OCI-LY1 (cell line): ENCODE measurements around the gene NR2F1.

ENCODE experiments used
- H2AFZ ChIP-seq: fragments of 200-600 bp; sonication (generic), shearing (Covaris generic); 2 replicates; pipeline ENCODE4 v1.6.0; 2014; ENCODE audit warnings: antibody characterized with exemption, mild to moderate bottlenecking, low read length
- H3F3A ChIP-seq: fragments of 200-600 bp; sonication (generic), shearing (Covaris generic); 2 replicates; pipeline ENCODE4 v1.6.0; 2014; ENCODE audit warnings: mild to moderate bottlenecking, antibody characterized with exemption, low read length, moderate library complexity; ENCODE audit not compliant: insufficient read depth
- H3K27ac ChIP-seq: fragments of 200-600 bp; sonication (generic); 2 replicates; pipeline ENCODE4 v1.5.1; 2014; ENCODE audit warnings: low read length, mixed run types, mild to moderate bottlenecking, low read depth; ENCODE audit not compliant: poor library complexity, severe bottlenecking
- H3K27me3 ChIP-seq: fragments of 200-600 bp; sonication (generic); 2 replicates; pipeline ENCODE4 v1.6.0; 2014; ENCODE audit warnings: antibody characterized with exemption, mild to moderate bottlenecking, low read length, moderate library complexity; ENCODE audit not compliant: insufficient read depth
- H3K36me3 ChIP-seq: fragments of 200-600 bp; sonication (generic); 2 replicates; pipeline ENCODE4 v1.6.1; 2014; ENCODE audit warnings: mild to moderate bottlenecking, antibody characterized with exemption, low read length, moderate library complexity, mixed read lengths; ENCODE audit not compliant: insufficient read depth
- H3K4me1 ChIP-seq: fragments of 200-600 bp; sonication (generic); 2 replicates; pipeline ENCODE4 v1.5.1; 2014; ENCODE audit warnings: mild to moderate bottlenecking, low read length, moderate library complexity; ENCODE audit not compliant: insufficient read depth, severe bottlenecking
- H3K4me2 ChIP-seq: fragments of 200-600 bp; sonication (generic), shearing (Covaris generic); 2 replicates; pipeline ENCODE4 v1.6.1; 2014; ENCODE audit warnings: low read length
- H3K4me3 ChIP-seq: fragments of 200-600 bp; sonication (generic); 2 replicates; pipeline ENCODE4 v1.5.1; 2014; ENCODE audit warnings: low read length, low read depth, mild to moderate bottlenecking, mixed read lengths; ENCODE audit not compliant: poor library complexity, severe bottlenecking
- H3K79me2 ChIP-seq: fragments of 200-600 bp; shearing (Covaris generic); 2 replicates; pipeline ENCODE4 v1.6.1; 2016; ENCODE audit warnings: mixed run types, low read length, mixed read lengths; ENCODE audit not compliant: insufficient read depth
- H3K9ac ChIP-seq: fragments of 200-600 bp; sonication (generic), shearing (Covaris generic); 2 replicates; pipeline ENCODE4 v1.6.1; 2014; ENCODE audit warnings: mild to moderate bottlenecking, low read length, mixed read lengths
- H3K9me2 ChIP-seq: fragments of 200-600 bp; sonication (generic), shearing (Covaris generic); 2 replicates; pipeline ENCODE4 v1.6.1; 2014; ENCODE audit warnings: low read depth, mild to moderate bottlenecking, low read length, mixed read lengths
- H3K9me3 ChIP-seq: fragments of 200-600 bp; shearing (Covaris generic); 2 replicates; pipeline ENCODE4 v1.6.1; 2014; ENCODE audit warnings: low read length, mixed read lengths
- H4K20me1 ChIP-seq: fragments of 200-600 bp; sonication (generic), shearing (Covaris generic); 2 replicates; pipeline ENCODE4 v1.6.0; 2016; ENCODE audit warnings: mild to moderate bottlenecking, low read length; ENCODE audit not compliant: insufficient read depth
- EZH2 ChIP-seq: fragments of 200-600 bp; sonication (generic), shearing (Covaris generic); IDR thresholded peaks from 2 replicates; pipeline ENCODE4 v1.8.0; 2017; ENCODE audit warnings: borderline replicate concordance, mixed run types, mild to moderate bottlenecking, antibody characterized with exemption, low read length, moderate library complexity, mixed read lengths
- TF ChIP-seq, protein P1 (sequence below): fragments of 200-600 bp; sonication (generic), shearing (Covaris generic); IDR thresholded peaks from 2 replicates; pipeline ENCODE4 v1.5.1; 2017; ENCODE audit warnings: mild to moderate bottlenecking, antibody characterized with exemption, low read length, moderate library complexity, mixed read lengths

NR2F1 gene

GRCh38 chr5:93574491-93575305, 8.3 kb upstream of the NR2F1 start:
- Histone ChIP-seq H3K27ac (no peak overlapping the region), H3K4me1 (no peaks in the 10 kb centered on the region), H3K4me2 (no peak overlapping the region), H3F3A (no peaks in the 10 kb centered on the region), H3K9me3 (no peaks in the 10 kb centered on the region), H4K20me1 (no peaks in the 10 kb centered on the region), H3K4me3 (no peak overlapping the region), H3K79me2 (no peaks in the 10 kb centered on the region), H2AFZ (no peak overlapping the region), H3K27me3 (no peaks in the 10 kb centered on the region), H3K9me2 (no peaks in the 10 kb centered on the region), H3K36me3 (no peaks in the 10 kb centered on the region), H3K9ac (no peak overlapping the region)
- TF ChIP-seq EZH2: no peak
- TF ChIP-seq, protein P1, sequence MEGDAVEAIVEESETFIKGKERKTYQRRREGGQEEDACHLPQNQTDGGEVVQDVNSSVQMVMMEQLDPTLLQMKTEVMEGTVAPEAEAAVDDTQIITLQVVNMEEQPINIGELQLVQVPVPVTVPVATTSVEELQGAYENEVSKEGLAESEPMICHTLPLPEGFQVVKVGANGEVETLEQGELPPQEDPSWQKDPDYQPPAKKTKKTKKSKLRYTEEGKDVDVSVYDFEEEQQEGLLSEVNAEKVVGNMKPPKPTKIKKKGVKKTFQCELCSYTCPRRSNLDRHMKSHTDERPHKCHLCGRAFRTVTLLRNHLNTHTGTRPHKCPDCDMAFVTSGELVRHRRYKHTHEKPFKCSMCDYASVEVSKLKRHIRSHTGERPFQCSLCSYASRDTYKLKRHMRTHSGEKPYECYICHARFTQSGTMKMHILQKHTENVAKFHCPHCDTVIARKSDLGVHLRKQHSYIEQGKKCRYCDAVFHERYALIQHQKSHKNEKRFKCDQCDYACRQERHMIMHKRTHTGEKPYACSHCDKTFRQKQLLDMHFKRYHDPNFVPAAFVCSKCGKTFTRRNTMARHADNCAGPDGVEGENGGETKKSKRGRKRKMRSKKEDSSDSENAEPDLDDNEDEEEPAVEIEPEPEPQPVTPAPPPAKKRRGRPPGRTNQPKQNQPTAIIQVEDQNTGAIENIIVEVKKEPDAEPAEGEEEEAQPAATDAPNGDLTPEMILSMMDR: no peak

- Histone ChIP-seq H3K36me3 (no peaks in the 10 kb centered on the region), H2AFZ (no peak overlapping the region), H3K4me2 (no peak overlapping the region), H4K20me1 (no peaks in the 10 kb centered on the region), H3F3A (no peaks in the 10 kb centered on the region), H3K9ac (no peak overlapping the region), H3K79me2 (no peaks in the 10 kb centered on the region), H3K9me3 (no peaks in the 10 kb centered on the region), H3K27me3 (no peaks in the 10 kb centered on the region), H3K4me3 (no peak overlapping the region), H3K4me1 (no peaks in the 10 kb centered on the region), H3K9me2 (no peaks in the 10 kb centered on the region), H3K27ac (no peak overlapping the region)
- TF ChIP-seq, protein P1: no peak
- no peak for TF ChIP-seq EZH2
Measured at GRCh38 chr5:93575461-93576414, 7.3 kb upstream of the NR2F1 start.

DNA sequence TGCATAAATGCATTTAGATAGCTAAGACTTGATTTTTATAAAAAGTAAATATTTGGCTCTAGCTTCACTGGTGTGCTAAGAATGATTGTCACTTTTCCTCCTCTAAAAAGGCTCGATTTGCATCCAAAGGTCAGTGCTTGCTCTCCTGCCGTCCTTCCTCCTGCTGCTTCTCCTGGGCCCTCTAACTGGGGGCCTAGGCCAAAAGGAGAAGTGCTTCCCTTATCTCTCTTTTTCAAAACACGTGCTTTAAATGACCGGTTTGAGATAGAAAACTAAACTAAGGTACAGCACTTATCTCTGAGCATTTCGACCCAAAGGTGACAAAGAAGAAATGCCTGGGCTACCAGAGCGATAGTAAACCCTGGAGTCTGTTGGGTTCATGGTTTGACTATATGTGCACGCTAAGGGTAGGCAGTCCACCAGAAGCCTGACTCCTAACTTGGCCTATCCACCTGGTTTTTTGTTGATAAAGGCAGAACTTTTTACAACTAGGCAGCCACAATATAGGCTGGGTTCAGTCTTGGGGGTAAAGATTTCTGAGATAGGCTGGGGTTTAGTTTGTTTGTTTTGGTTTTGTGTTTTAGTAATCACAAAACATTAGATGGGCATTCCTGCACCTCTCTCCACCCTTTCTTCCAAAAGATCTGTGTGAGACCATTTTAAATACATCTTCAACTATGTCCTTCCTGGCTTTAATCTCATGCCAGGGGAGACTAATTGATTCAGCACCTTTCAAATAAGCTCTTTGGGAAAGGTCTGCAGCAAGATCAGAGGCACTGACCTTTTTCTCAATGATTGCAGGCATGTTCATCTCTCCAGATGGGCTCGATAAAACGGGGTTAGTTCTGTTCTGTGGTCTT, 5.8 kb upstream of the NR2F1 start:
- Histone ChIP-seq H3K36me3 (no peaks in the 10 kb centered on the region), H3K27me3 (no peaks in the 10 kb centered on the region), H4K20me1 (no peaks in the 10 kb centered on the region), H3K4me2 (no peak overlapping the region), H3K4me1 (peaks cover 11% of the 10 kb centered on the region), H3K9me2 (no peaks in the 10 kb centered on the region), H3F3A (no peaks in the 10 kb centered on the region), H3K4me3 (no peak overlapping the region), H3K27ac (no peak overlapping the region), H3K9ac (no peak overlapping the region), H3K9me3 (no peaks in the 10 kb centered on the region), H3K79me2 (no peaks in the 10 kb centered on the region), H2AFZ (no peak overlapping the region)
- TF ChIP-seq EZH2: no peak
- TF ChIP-seq, protein P1: no peak
